HUES6 (cell line): Measurements from ENCODE around the gene PHF14.

Experiments
- H3K27ac ChIP-seq: 2 replicates; pipeline ENCODE4 v1.7.0; 2013; ENCODE audit warnings: low read depth, mild to moderate bottlenecking, low read length, inconsistent platforms
- H3K27me3 ChIP-seq: 2 replicates; pipeline ENCODE4 v1.6.1; 2013; ENCODE audit warnings: low read length; ENCODE audit not compliant: control insufficient read depth, insufficient read depth
- H3K36me3 ChIP-seq: 2 replicates; pipeline ENCODE4 v1.6.1; 2013; ENCODE audit warnings: low read length; ENCODE audit not compliant: control insufficient read depth, insufficient read depth
- H3K4me1 ChIP-seq: 2 replicates; pipeline ENCODE4 v1.6.1; 2013; ENCODE audit warnings: low read length; ENCODE audit not compliant: control insufficient read depth, insufficient read depth
- H3K4me3 ChIP-seq: 2 replicates; pipeline ENCODE4 v1.5.1; 2013; ENCODE audit warnings: low read depth, low read length
- H3K9ac ChIP-seq: one replicate; pipeline ENCODE4 v1.6.1; 2013; ENCODE audit warnings: mild to moderate bottlenecking, low read length
- H3K9me3 ChIP-seq: 2 replicates; pipeline ENCODE4 v1.6.1; 2013; ENCODE audit warnings: low read depth, low read length; ENCODE audit not compliant: control insufficient read depth, insufficient read depth

The PHF14 gene

GRCh38 chr7:11060893-11061292 lies 87.2 kb downstream of the PHF14 start:
- H3K27ac ChIP-seq = no peak overlapping the region
- H3K9me3 ChIP-seq = no peaks in the 10 kb centered on the region
- H3K9ac ChIP-seq = no peak overlapping the region
- no peaks in the 10 kb centered on the region; the same call in 1 of the 2 replicates for H3K36me3 ChIP-seq
- peaks cover 8% of the 10 kb centered on the region for H3K4me1 ChIP-seq
- H3K4me3 ChIP-seq = no peak overlapping the region
- H3K27me3 ChIP-seq = no peaks in the 10 kb centered on the region

GRCh38 chr7:11062110-11062509 lies 88.4 kb downstream of the PHF14 start:
- Histone ChIP-seq H3K27ac (no peak overlapping the region), H3K36me3 (peaks cover 5% of the 10 kb centered on the region), H3K9me3 (no peaks in the 10 kb centered on the region), H3K4me3 (no peak overlapping the region), H3K27me3 (no peaks in the 10 kb centered on the region), H3K4me1 (peaks cover 8% of the 10 kb centered on the region), H3K9ac (no peak overlapping the region)

DNA sequence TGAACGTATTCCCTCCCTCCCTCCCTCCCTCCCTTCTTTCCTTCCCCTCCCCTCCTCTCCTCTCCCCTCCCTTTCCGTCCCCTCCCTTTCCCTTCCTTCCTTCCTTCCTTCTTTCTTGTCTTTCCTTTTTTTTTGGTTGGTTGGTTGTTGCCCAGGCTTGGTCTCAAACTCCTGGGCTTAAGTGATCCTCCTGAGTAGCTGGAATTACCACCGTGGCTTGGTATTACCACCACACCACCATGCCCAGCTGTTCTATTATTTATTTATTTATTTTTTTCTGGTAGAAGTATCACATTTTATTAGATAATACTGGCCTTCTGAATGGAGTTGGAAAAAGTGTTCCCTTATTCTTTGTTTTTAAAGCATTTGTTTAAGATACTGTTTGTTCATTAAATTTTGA lies 95.9 kb downstream of the PHF14 start:
- Histone ChIP-seq H3K4me3 (no peak overlapping the region), H3K36me3 (peaks cover 6% of the 10 kb centered on the region), H3K9me3 (peaks cover 3% of the 10 kb centered on the region; the same call in 1 of the 2 replicates), H3K27ac (no peak overlapping the region), H3K4me1 (no peaks in the 10 kb centered on the region; the same call in 1 of the 2 replicates), H3K9ac (no peak overlapping the region), H3K27me3 (no peaks in the 10 kb centered on the region)

GRCh38 chr7:11077816-11078215 lies 104.1 kb downstream of the PHF14 start:
- H3K9me3 ChIP-seq = peaks cover 9% of the 10 kb centered on the region
- H3K4me3 ChIP-seq = no peak overlapping the region
- H3K27ac ChIP-seq = no peak overlapping the region
- H3K9ac ChIP-seq = no peak overlapping the region
- H3K27me3 ChIP-seq = no peaks in the 10 kb centered on the region
- H3K36me3 ChIP-seq = no peaks in the 10 kb centered on the region
- no peaks in the 10 kb centered on the region for H3K4me1 ChIP-seq

- Histone ChIP-seq H3K27ac (no peak overlapping the region), H3K9ac (no peak overlapping the region), H3K4me3 (no peak overlapping the region), H3K9me3 (peaks cover 9% of the 10 kb centered on the region), H3K36me3 (no peaks in the 10 kb centered on the region), H3K27me3 (no peaks in the 10 kb centered on the region), H3K4me1 (no peaks in the 10 kb centered on the region)
Observed at GRCh38 chr7:11078247-11078834, 104.7 kb downstream of the PHF14 start.

DNA sequence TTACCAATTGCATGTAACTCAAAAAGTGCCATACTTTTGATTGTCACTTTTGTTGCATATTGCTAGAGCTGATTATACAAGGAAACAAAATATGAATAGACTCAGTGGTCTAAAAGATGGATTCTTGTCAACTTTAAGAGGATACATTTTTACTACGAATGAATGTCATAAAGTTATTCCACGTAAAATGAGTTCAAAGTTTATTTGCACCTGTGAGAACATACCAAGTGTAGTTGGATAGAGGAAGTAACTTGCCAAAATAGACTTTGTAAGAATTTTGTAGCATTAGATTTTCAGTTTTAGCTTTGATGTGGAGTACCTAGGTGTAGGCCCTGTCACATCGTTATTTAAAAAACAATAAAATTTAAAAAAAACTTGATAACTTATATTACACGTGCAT lies 106.2 kb downstream of the PHF14 start:
- Histone ChIP-seq H3K27me3 (no peaks in the 10 kb centered on the region), H3K4me1 (no peaks in the 10 kb centered on the region), H3K9ac (no peak overlapping the region), H3K4me3 (no peak overlapping the region), H3K9me3 (peaks cover 6% of the 10 kb centered on the region; the same call in 1 of the 2 replicates), H3K36me3 (no peaks in the 10 kb centered on the region), H3K27ac (no peak overlapping the region)

- peaks cover 6% of the 10 kb centered on the region; the same call in 1 of the 2 replicates for H3K9me3 ChIP-seq
- no peaks in the 10 kb centered on the region for H3K27me3 ChIP-seq
Observed at GRCh38 chr7:11082121-11082520, 108.4 kb downstream of the PHF14 start.

DNA sequence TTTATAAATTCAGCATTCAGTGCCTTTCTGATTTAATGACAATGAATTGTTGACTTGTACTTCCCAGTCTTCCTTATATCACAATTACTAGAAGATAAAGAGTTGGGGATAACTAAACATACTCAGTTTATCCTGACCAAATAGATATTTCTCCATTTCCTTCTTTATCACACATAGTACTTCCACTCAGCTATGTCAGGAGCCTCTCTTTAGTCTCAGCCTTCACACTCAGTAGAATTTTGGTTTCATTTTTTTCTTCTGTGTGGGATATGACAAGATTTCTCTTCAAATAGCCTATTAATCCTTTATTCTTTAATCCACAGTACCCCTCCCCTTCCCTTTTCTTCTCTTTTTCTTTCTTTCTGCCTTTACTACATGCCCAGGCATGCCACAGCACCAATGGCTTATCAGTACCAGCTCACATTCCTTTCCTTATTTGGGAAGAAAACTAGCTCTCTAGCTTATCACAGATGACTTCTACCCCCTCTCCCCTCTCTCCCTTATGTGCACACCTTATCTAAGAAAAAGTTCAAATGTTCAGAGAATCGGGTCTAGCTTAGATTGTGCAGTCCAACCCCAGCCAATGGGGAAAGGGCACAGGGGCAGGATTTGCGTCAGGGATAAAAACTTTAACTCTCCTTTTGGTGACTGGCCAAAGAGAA lies 109.0 kb downstream of the PHF14 start:
- no peaks in the 10 kb centered on the region for H3K4me1 ChIP-seq
- 0 out of 2 replicates have a peak, but pooled peaks cover 3% of the 10 kb centered on the region for H3K36me3 ChIP-seq
- peaks cover 6% of the 10 kb centered on the region; the same call in 1 of the 2 replicates for H3K9me3 ChIP-seq
- H3K9ac ChIP-seq = no peak overlapping the region
- peak overlapping the region; percentile 63; the same call in 1 of the 2 replicates for H3K27ac ChIP-seq
- H3K27me3 ChIP-seq = no peaks in the 10 kb centered on the region
- H3K4me3 ChIP-seq = no peak overlapping the region

More at GRCh38 chr7:11082121-11082520, 108.4 kb downstream of the PHF14 start:
- Histone ChIP-seq H3K9ac (no peak overlapping the region), H3K36me3 (no peaks in the 10 kb centered on the region), H3K27ac (peak overlapping the region; percentile 63; the same call in 1 of the 2 replicates), H3K4me1 (no peaks in the 10 kb centered on the region), H3K4me3 (no peak overlapping the region)

DNA sequence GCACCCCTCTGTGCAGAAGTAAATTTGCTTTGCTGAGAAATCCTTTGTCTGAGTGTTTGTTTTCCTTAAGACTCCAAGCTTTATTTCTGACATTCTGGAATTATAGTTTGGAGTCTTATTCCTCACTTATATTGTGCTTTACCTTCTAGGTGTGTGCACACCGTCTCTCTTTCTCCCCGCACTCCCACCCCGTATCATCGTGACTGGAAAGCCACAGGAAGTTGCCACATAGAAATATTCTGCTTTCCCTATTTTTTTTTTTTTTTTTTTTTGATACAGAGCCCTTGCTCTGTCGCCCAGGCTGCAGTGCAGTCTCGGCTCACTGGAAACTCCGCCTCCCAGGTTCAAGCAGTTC lies 109.5 kb downstream of the PHF14 start:
- Histone ChIP-seq H3K4me3 (no peak overlapping the region), H3K36me3 (0 out of 2 replicates have a peak, but pooled peaks cover 3% of the 10 kb centered on the region), H3K27me3 (no peaks in the 10 kb centered on the region), H3K9me3 (peaks cover 6% of the 10 kb centered on the region; the same call in 1 of the 2 replicates), H3K27ac (peak overlapping the region; percentile 63; the same call in 1 of the 2 replicates), H3K9ac (no peak overlapping the region), H3K4me1 (no peaks in the 10 kb centered on the region)

DNA sequence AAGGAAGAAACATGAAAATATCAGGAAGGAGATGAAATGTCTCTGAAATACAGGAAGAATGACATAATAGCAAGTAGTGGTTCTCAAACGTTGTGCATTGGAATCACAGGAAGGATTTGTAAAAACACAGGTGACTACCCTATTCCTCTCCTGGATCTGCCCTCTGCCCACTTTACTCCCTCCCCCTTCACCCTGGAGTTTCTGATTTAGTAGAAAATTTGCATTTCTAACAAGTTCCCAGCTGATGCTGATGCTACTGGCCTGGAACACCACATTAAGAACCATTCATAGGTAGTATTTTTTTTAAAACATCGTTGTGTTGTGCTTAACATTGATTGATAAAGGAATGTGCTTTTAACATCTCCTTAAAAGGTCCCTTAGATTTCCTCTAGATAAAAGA lies 130.9 kb downstream of the PHF14 start:
- H3K9me3 ChIP-seq = no peaks in the 10 kb centered on the region
- no peaks in the 10 kb centered on the region for H3K36me3 ChIP-seq
- H3K4me1 ChIP-seq = peaks cover 4% of the 10 kb centered on the region
- H3K9ac ChIP-seq = no peak overlapping the region
- no peaks in the 10 kb centered on the region for H3K27me3 ChIP-seq
- no peak overlapping the region for H3K4me3 ChIP-seq
- no peak overlapping the region for H3K27ac ChIP-seq

GRCh38 chr7:11109659-11110058 lies 136.0 kb downstream of the PHF14 start:
- Histone ChIP-seq H3K27me3 (no peaks in the 10 kb centered on the region), H3K9ac (no peak overlapping the region), H3K27ac (no peak overlapping the region), H3K9me3 (no peaks in the 10 kb centered on the region), H3K36me3 (no peaks in the 10 kb centered on the region), H3K4me1 (peaks cover under 1% of the 10 kb centered on the region; the same call in 1 of the 2 replicates), H3K4me3 (no peak overlapping the region)
